Bronchial epithelial cell (primary cell): Measurements from ENCODE around the gene ARHGAP22. TPM values are rescaled to one million over a fixed set of nuclear protein-coding genes. Genes with fewer than 3 reads are reported as not detected.

Experiments used
- DNase-seq: peaks from one replicate; pipeline ENCODE4 v3.0.0-alpha.2; 2010; ENCODE audit warnings: low read depth
- FAIRE-seq: peaks from 2 replicates; lab custom pipeline; 2011; peaks lifted over from hg19 to GRCh38; lab: Jason Lieb, UNC
- H3K27me3 ChIP-seq: 2 replicates; pipeline ENCODE4 v1.5.1; 2011; ENCODE audit warnings: low read length; ENCODE audit not compliant: control insufficient read depth, insufficient read depth
- H3K36me3 ChIP-seq: 2 replicates; pipeline ENCODE4 v1.5.1; 2011; ENCODE audit warnings: low read length; ENCODE audit not compliant: control insufficient read depth, insufficient read depth
- H3K4me3 ChIP-seq: 2 replicates; pipeline ENCODE4 v1.5.1; 2011; ENCODE audit warnings: mild to moderate bottlenecking, low read depth, low read length, control low read depth
- total RNA-seq: library from RNA; depleted of rRNA; stranded (reverse); fragments of >200 nt; gene quantifications from 2 replicates; pipeline ENCODE4 v1.2.1, GENCODE V29; 2014
- TF ChIP-seq, protein P1 (sequence below): IDR thresholded peaks from 2 replicates; pipeline ENCODE4 v1.5.1; 2011; ENCODE audit warnings: mild to moderate bottlenecking, moderate library complexity, low read length, control low read depth, inconsistent platforms; ENCODE audit not compliant: insufficient read depth, severe bottlenecking

ARHGAP22 gene
- total RNA-seq, 1 donor from 2014 or later = 9.0 TPM

- no peak for FAIRE-seq
- H3K27me3 ChIP-seq = no peaks in the 10 kb centered on the region
- no peak for DNase-seq
- peaks cover 3% of the 10 kb centered on the region for H3K36me3 ChIP-seq
- TF ChIP-seq, protein P1, sequence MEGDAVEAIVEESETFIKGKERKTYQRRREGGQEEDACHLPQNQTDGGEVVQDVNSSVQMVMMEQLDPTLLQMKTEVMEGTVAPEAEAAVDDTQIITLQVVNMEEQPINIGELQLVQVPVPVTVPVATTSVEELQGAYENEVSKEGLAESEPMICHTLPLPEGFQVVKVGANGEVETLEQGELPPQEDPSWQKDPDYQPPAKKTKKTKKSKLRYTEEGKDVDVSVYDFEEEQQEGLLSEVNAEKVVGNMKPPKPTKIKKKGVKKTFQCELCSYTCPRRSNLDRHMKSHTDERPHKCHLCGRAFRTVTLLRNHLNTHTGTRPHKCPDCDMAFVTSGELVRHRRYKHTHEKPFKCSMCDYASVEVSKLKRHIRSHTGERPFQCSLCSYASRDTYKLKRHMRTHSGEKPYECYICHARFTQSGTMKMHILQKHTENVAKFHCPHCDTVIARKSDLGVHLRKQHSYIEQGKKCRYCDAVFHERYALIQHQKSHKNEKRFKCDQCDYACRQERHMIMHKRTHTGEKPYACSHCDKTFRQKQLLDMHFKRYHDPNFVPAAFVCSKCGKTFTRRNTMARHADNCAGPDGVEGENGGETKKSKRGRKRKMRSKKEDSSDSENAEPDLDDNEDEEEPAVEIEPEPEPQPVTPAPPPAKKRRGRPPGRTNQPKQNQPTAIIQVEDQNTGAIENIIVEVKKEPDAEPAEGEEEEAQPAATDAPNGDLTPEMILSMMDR = no peak
- H3K4me3 ChIP-seq = no peak overlapping the region
These were observed 141.4 kb downstream of the ARHGAP22 start for GRCh38 chr10:48463318-48464003.

DNA sequence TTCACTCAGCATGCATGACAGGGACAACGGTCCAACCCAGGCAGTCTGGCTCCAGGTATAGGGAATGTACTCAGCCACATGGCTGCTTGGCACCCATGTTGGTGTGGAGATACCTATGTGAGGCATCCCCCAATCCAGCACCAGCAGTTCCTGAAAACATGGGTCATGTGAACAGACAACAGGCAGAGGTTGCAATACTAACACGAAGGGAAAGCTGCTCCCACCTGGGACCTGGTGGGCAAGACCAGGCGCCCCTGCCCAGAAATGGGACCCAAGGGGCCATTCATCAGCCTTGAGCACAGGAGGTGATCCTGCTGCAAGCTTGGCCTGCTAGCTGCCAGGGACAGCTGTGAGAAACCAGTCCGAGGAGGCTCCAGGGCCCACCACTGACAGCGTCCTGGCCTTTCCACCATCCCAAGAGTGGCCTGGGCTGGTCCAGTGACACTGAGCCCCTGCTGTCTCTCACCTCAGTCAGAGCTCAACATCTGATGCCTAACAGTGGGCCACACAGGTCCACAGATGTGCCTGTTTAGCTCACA is 142.3 kb downstream of the ARHGAP22 start:
- TF ChIP-seq, protein P1 = no peak
- Histone ChIP-seq H3K27me3 (no peaks in the 10 kb centered on the region), H3K36me3 (peaks cover 4% of the 10 kb centered on the region), H3K4me3 (no peak overlapping the region)
- DNase-seq (no peak), FAIRE-seq (no peak)

DNA sequence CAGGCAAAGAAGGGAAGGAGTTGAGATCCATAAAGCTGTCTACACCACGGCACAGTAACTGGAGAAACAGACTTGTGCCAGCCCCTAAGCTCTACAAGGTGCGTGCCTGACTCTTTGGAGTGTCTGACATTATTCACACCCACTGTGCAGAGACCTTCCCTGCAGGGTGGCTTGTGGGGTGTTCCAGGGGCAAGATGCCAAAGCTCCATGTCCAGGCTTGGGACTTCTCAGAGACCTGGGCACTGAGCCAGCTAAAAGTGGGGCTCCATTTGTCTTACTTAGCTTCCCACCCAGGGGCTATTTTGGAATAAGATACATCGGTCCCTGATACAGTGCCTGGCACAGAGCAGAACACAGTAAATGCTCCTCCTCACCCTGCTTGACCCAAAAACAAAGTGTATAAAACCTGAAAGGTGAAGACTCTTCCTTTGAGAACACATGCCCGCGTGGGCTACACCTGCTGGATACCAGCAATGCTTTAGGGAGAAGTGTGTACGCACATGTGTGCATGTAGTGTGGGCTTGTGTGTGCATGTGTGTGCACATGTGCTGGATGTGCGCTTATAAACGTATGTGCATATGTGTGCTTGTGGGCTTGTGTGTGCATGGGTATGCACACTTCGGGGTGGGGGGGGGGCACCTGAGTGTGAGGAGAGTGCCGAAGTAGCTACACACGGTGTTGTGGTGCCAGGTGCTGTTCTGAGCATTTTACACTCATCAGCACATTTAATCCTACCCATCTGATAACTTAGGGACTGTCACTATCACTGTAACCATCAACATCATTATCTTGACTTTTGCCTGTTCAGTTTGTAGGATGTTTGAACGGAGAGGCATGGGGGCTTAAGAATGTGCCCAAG is 143.0 kb downstream of the ARHGAP22 start:
- DNase-seq = no peak
- peaks cover 4% of the 10 kb centered on the region for H3K36me3 ChIP-seq
- H3K27me3 ChIP-seq = no peaks in the 10 kb centered on the region
- TF ChIP-seq, protein P1 = no peak
- H3K4me3 ChIP-seq = no peak overlapping the region
- peak; percentile 62 for FAIRE-seq

- Histone ChIP-seq H3K36me3 (peaks cover 4% of the 10 kb centered on the region), H3K27me3 (no peaks in the 10 kb centered on the region), H3K4me3 (no peak overlapping the region)
- DNase-seq = no peak
- TF ChIP-seq, protein P1 = no peak
- no peak for FAIRE-seq
These were observed 144.7 kb downstream of the ARHGAP22 start for GRCh38 chr10:48460182-48460581.

DNA sequence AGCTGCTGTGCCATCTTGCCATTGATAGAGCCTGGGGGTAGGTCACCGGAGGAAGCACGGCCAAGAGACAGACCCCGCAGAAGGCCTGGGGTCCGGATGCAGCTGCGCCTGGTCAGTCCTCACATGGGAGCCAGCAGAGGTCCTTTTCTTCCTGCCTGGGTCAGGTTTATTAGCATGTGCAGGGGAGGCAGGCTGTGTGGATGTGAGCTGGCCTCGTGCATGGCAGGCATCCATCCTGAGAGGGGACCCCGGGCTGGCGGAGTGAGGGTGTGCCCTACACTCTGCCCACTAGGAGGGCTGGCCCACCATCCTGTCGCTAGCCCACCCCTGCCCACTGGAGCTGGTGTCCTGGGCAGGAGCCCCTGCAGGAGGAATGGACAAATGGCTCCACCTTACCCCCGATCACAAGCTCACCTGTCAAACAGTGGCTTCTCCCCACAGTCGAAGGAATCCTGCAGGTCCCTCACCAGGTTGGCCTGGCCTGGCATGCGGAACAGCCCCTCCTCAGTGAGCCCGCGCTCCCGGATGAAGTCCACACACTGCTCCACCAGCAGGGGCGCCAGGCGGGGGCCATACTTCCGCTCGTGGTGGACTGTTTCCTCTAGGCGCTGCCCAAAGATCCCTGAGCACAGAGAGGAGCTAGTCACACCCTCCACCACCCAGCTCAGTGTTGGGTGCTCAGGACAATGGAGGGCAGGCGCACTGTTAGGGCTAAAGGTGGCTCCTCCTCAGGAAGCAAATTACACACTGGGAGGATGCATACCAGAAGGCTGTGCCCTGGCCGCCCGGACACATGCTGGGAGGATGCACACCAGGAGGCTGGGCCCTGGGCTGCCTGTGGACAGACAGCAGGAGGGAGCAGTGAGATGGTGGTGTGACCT is 145.4 kb downstream of the ARHGAP22 start:
- no peak for DNase-seq
- TF ChIP-seq, protein P1 = no peak
- FAIRE-seq = no peak
- H3K27me3 ChIP-seq = no peaks in the 10 kb centered on the region
- peaks cover 4% of the 10 kb centered on the region for H3K36me3 ChIP-seq
- no peak overlapping the region for H3K4me3 ChIP-seq
